ENCODE data around the gene ADGRB3. TPM values are rescaled to one million over a fixed set of nuclear protein-coding genes. Genes with fewer than 3 reads are reported as not detected.

ADGRB3 gene
- total and polyA plus RNA-seq, 2 donors (not counting 3 experiments of a cell fraction or from before 2014, with no cell fraction given) = not detected

DNA sequence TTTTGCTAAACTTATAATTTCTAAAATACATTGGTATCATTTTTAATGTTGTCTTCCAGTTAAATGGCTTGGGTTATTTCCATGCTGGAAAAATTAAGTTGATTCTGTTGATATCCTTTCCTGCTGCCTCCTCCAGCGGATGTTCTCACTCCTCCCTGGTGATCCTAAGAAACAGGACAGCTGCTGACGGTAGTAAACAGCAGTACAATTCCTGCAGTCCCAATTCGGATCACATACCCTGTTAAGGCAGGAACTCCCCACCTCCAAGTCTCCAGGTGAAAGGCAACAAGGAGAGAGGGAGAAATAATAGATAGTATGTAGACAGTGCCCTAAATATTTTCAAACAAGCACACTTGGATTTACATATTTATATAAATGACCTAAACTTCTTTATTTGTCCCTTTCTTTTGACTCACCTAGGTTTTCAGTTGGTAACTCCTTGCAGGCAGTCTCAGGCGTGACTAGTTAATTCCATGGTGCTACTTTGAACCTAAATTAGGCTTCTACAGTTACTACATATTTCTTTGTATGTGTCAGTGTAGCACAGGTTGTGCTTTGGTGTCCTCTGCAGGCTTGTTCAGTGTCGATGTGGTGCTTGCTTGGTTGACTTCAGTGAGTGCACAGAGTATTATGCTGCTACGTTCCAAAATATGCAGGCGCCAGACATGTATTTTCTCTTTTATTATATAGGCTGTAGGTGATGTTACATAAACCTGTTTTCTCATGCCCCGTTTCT, 126.0 kb downstream of the ADGRB3 start:
- H3K9me1 ChIP-seq (replicated peaks; ENCODE audit: control insufficient read depth, extremely low read depth, insufficient read depth, low read length) = no peaks in the 10 kb centered on the region
- H3K27ac ChIP-seq (ENCODE audit: insufficient read depth, low read depth, low read length) = no peak overlapping the region
- H3K9me3 ChIP-seq (replicated peaks; ENCODE audit: control insufficient read depth, insufficient read depth, low read length) = no peaks in the 10 kb centered on the region
- no peak overlapping the region for H3K4me2 ChIP-seq (ENCODE audit: insufficient read depth, low read length)
- H3K4me1 ChIP-seq (ENCODE audit: control insufficient read depth, extremely low read depth, insufficient read depth, low read length) = no peaks in the 10 kb centered on the region
- CTCF ChIA-PET = no interaction called here
- no peak overlapping the region for H3K4me3 ChIP-seq (replicated peaks in 1 of 3; ENCODE audit: insufficient read depth in 1 of 3, low read depth in 1 of 3, low read length in 3 of 3)
- no peak for FAIRE-seq
- H3K27me3 ChIP-seq (ENCODE audit: control insufficient read depth in 2 of 2, insufficient read depth in 2 of 2, low read length in 2 of 2) = no peaks in the 10 kb centered on the region
- H3K36me3 ChIP-seq (ENCODE audit: control insufficient read depth in 2 of 2, extremely low read depth in 1 of 2, insufficient read depth in 2 of 2, low read length in 2 of 2) = no peaks in the 10 kb centered on the region
- DNase-seq (ENCODE audit: low read depth, low spot score) = no peak
- POLR2A ChIA-PET = no interaction called here
- intact Hi-C loops (cut with micrococcal nuclease) (no loop called here), dilution Hi-C loops (cut with MboI; ENCODE audit: extremely low pct_ligation_motif_present, low sequenced_read_pairs) (no loop called here)
- no TSS peak for BruUV-seq (replicated peaks)
- H2AFZ ChIP-seq (ENCODE audit: low read depth, low read length) = no peak overlapping the region
- no peaks in the 10 kb centered on the region for H4K20me1 ChIP-seq (replicated peaks; ENCODE audit: control insufficient read depth, extremely low read depth, insufficient read depth, low read length)
- H3K9ac ChIP-seq (replicated peaks; ENCODE audit: extremely low read depth, insufficient read depth, low read length) = no peak overlapping the region
- TF ChIP-seq, protein P1, sequence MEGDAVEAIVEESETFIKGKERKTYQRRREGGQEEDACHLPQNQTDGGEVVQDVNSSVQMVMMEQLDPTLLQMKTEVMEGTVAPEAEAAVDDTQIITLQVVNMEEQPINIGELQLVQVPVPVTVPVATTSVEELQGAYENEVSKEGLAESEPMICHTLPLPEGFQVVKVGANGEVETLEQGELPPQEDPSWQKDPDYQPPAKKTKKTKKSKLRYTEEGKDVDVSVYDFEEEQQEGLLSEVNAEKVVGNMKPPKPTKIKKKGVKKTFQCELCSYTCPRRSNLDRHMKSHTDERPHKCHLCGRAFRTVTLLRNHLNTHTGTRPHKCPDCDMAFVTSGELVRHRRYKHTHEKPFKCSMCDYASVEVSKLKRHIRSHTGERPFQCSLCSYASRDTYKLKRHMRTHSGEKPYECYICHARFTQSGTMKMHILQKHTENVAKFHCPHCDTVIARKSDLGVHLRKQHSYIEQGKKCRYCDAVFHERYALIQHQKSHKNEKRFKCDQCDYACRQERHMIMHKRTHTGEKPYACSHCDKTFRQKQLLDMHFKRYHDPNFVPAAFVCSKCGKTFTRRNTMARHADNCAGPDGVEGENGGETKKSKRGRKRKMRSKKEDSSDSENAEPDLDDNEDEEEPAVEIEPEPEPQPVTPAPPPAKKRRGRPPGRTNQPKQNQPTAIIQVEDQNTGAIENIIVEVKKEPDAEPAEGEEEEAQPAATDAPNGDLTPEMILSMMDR (IDR thresholded peaks at IDR 0.05; ENCODE audit: extremely low read depth in 1 of 2, insufficient read depth in 1 of 2, low read depth in 1 of 2, low read length in 2 of 2) = no peak
- TF ChIP-seq FOS (IDR thresholded peaks at IDR 0.05; ENCODE audit: borderline replicate concordance, insufficient read depth, low read length) (no peak), GATA2 (IDR thresholded peaks at IDR 0.05; ENCODE audit: insufficient read depth, insufficient read length, low read depth, low read length) (no peak), MYC (IDR thresholded peaks at IDR 0.05; ENCODE audit: low read depth, low read length) (no peak), POLR2AphosphoS5 (IDR thresholded peaks at IDR 0.05; ENCODE audit: insufficient read depth, low read depth, low read length) (no peak), EZH2 (IDR thresholded peaks at IDR 0.05; ENCODE audit: borderline replicate concordance, low read depth, low read length, severe bottlenecking) (no peak), JUN (IDR thresholded peaks at IDR 0.05; ENCODE audit: borderline replicate concordance, insufficient read depth, insufficient read length, low read depth) (no peak)
- TF ChIP-seq, protein P2, sequence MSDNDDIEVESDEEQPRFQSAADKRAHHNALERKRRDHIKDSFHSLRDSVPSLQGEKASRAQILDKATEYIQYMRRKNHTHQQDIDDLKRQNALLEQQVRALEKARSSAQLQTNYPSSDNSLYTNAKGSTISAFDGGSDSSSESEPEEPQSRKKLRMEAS (IDR thresholded peaks at IDR 0.05; ENCODE audit: insufficient read depth, insufficient read length) = no peak
- no peaks in the 10 kb centered on the region for H3K79me2 ChIP-seq (ENCODE audit: control insufficient read depth, insufficient read depth, low read length)
